Measurements from ENCODE around the gene GTF2F2. TPM values are rescaled to one million over a fixed set of nuclear protein-coding genes. Genes with fewer than 3 reads are reported as not detected.
A peak's percentile ranks its signal among the peaks of the same experiment; 100 is the strongest.

GTF2F2 gene
- total RNA-seq, 2 donors from 2014 or later: 20.7 to 32.1 TPM

GRCh38 chr13:45105895-45106294 lies 14.4 kb upstream of the GTF2F2 start:
- no peak for ATAC-seq
- H3K36me3 Mint-ChIP-seq: no peaks in the 10 kb centered on the region
- no peak for DNase-seq (ENCODE audit: low spot score)
- H3K27me3 Mint-ChIP-seq: peaks cover 12 to 17% of the 10 kb centered on the region in 2 donors
- no peak overlapping the region for H3K27ac Mint-ChIP-seq
- H3K4me3 Mint-ChIP-seq: no peak overlapping the region
- H3K9me3 Mint-ChIP-seq: no peaks in the 10 kb centered on the region
- H3K4me1 Mint-ChIP-seq (ENCODE audit: low read depth in 2 of 2): peaks cover 6 to 7% of the 10 kb centered on the region in 2 donors

- Mint-ChIP-seq H3K36me3 (no peaks in the 10 kb centered on the region), H3K4me3 (peak overlapping the region; percentile 10)
- no peak for DNase-seq (ENCODE audit: low spot score)
These were observed 12.8 kb upstream of the GTF2F2 start for GRCh38 chr13:45107539-45107938.

GRCh38 chr13:45108716-45109101 lies 11.6 kb upstream of the GTF2F2 start:
- peaks cover 6 to 7% of the 10 kb centered on the region in 2 donors for H3K4me1 Mint-ChIP-seq (ENCODE audit: low read depth in 2 of 2)
- DNase-seq (ENCODE audit: low spot score) (no peak), ATAC-seq (peak; percentile 46 to 66)
- H3K4me3 Mint-ChIP-seq: peak overlapping the region; percentile 0
- H3K27me3 Mint-ChIP-seq: peaks cover 10 to 21% of the 10 kb centered on the region in 2 donors
- peak overlapping the region; percentile 4 to 12 for H3K27ac Mint-ChIP-seq
- H3K9me3 Mint-ChIP-seq: no peaks in the 10 kb centered on the region
- no peaks in the 10 kb centered on the region for H3K36me3 Mint-ChIP-seq

More at GRCh38 chr13:45107539-45107938, 12.8 kb upstream of the GTF2F2 start:
- Mint-ChIP-seq H3K27me3 (peaks cover 10 to 21% of the 10 kb centered on the region in 2 donors), H3K27ac (no peak overlapping the region), H3K9me3 (no peaks in the 10 kb centered on the region), H3K4me1 (ENCODE audit: low read depth in 2 of 2) (peaks cover 6 to 7% of the 10 kb centered on the region in 2 donors)
- ATAC-seq: no peak

GRCh38 chr13:45109102-45109720 lies 11.1 kb upstream of the GTF2F2 start:
- ATAC-seq (peak; percentile 89 to 94), DNase-seq (ENCODE audit: low spot score) (no peak)
- Mint-ChIP-seq H3K27me3 (peaks cover 7 to 17% of the 10 kb centered on the region in 2 donors), H3K27ac (peak overlapping the region; percentile 4 to 12), H3K4me3 (peak overlapping the region; percentile 0), H3K36me3 (no peaks in the 10 kb centered on the region), H3K4me1 (ENCODE audit: low read depth in 2 of 2) (peaks cover 6 to 7% of the 10 kb centered on the region in 2 donors), H3K9me3 (no peaks in the 10 kb centered on the region)

GRCh38 chr13:45113233-45114224 lies 6.8 kb upstream of the GTF2F2 start:
- ATAC-seq: no peak
- H3K4me1 Mint-ChIP-seq (ENCODE audit: low read depth in 2 of 2): peaks cover 6 to 7% of the 10 kb centered on the region in 2 donors
- no peaks in the 10 kb centered on the region for H3K36me3 Mint-ChIP-seq
- H3K4me3 Mint-ChIP-seq: no peak overlapping the region
- H3K27ac Mint-ChIP-seq: no peak overlapping the region
- H3K9me3 Mint-ChIP-seq: no peaks in the 10 kb centered on the region
- DNase-seq (ENCODE audit: low spot score): no peak
- peaks cover 0 to 7% of the 10 kb centered on the region in 2 donors for H3K27me3 Mint-ChIP-seq

- Mint-ChIP-seq H3K4me3 (no peak overlapping the region), H3K27ac (no peak overlapping the region), H3K36me3 (no peaks in the 10 kb centered on the region), H3K9me3 (no peaks in the 10 kb centered on the region), H3K27me3 (no peaks in the 10 kb centered on the region), H3K4me1 (ENCODE audit: low read depth in 2 of 2) (peaks cover 0 to 6% of the 10 kb centered on the region in 2 donors)
- DNase-seq (ENCODE audit: low spot score) (no peak), ATAC-seq (peak; percentile 58 to 65)
These were observed 780 bp upstream of the GTF2F2 start for GRCh38 chr13:45119469-45119990.

- H3K27me3 Mint-ChIP-seq: no peaks in the 10 kb centered on the region
- peaks cover 7 to 14% of the 10 kb centered on the region in 2 donors for H3K4me1 Mint-ChIP-seq (ENCODE audit: low read depth in 2 of 2)
- no peak for ATAC-seq
These were observed 889 bp downstream of the GTF2F2 start for GRCh38 chr13:45120967-45121831.

GRCh38 chr13:45122941-45123340 lies 2.6 kb downstream of the GTF2F2 start:
- Mint-ChIP-seq H3K27ac (no peak overlapping the region), H3K4me3 (peak overlapping the region; percentile 11), H3K36me3 (no peaks in the 10 kb centered on the region), H3K4me1 (ENCODE audit: low read depth in 2 of 2) (peaks cover 7 to 14% of the 10 kb centered on the region in 2 donors), H3K27me3 (no peaks in the 10 kb centered on the region), H3K9me3 (no peaks in the 10 kb centered on the region)
- ATAC-seq (no peak), DNase-seq (ENCODE audit: low spot score) (no peak)

More at GRCh38 chr13:45120967-45121831, 889 bp downstream of the GTF2F2 start:
- DNase-seq (ENCODE audit: low spot score): no peak
- Mint-ChIP-seq H3K27ac (no peak overlapping the region), H3K9me3 (no peaks in the 10 kb centered on the region), H3K4me3 (no peak overlapping the region), H3K36me3 (no peaks in the 10 kb centered on the region)

- H3K4me3 Mint-ChIP-seq: no peak overlapping the region
- no peak overlapping the region for H3K27ac Mint-ChIP-seq
- H3K27me3 Mint-ChIP-seq: no peaks in the 10 kb centered on the region
- H3K36me3 Mint-ChIP-seq: peaks cover 17% of the 10 kb centered on the region
- H3K9me3 Mint-ChIP-seq: peaks cover 10% of the 10 kb centered on the region
- ATAC-seq (no peak), DNase-seq (ENCODE audit: low spot score) (no peak)
- peaks cover 28 to 33% of the 10 kb centered on the region in 2 donors for H3K4me1 Mint-ChIP-seq (ENCODE audit: low read depth in 2 of 2)
These were observed 12.2 kb downstream of the GTF2F2 start for GRCh38 chr13:45132369-45133064.

GRCh38 chr13:45133396-45134118 lies 13.2 kb downstream of the GTF2F2 start:
- no peak overlapping the region for H3K27ac Mint-ChIP-seq
- peaks cover 28 to 39% of the 10 kb centered on the region in 2 donors for H3K4me1 Mint-ChIP-seq (ENCODE audit: low read depth in 2 of 2)
- no peak for DNase-seq (ENCODE audit: low spot score)
- ATAC-seq: no peak
- H3K4me3 Mint-ChIP-seq: no peak overlapping the region
- peaks cover 22% of the 10 kb centered on the region for H3K36me3 Mint-ChIP-seq
- H3K9me3 Mint-ChIP-seq: peaks cover 10% of the 10 kb centered on the region
- no peaks in the 10 kb centered on the region for H3K27me3 Mint-ChIP-seq

- Mint-ChIP-seq H3K4me1 (ENCODE audit: low read depth in 2 of 2) (peaks cover 12 to 28% of the 10 kb centered on the region in 2 donors), H3K9me3 (peaks cover 10% of the 10 kb centered on the region), H3K27ac (no peak overlapping the region)
These were observed 16.6 kb downstream of the GTF2F2 start for GRCh38 chr13:45136741-45137504.

More at GRCh38 chr13:45136741-45137504, 16.6 kb downstream of the GTF2F2 start:
- Mint-ChIP-seq H3K27me3 (no peaks in the 10 kb centered on the region), H3K36me3 (peaks cover 23% of the 10 kb centered on the region), H3K4me3 (no peak overlapping the region)
- ATAC-seq (no peak), DNase-seq (ENCODE audit: low spot score) (no peak)
